Measurements from ENCODE around the gene TAGLN3.

The TAGLN3 gene

DNA sequence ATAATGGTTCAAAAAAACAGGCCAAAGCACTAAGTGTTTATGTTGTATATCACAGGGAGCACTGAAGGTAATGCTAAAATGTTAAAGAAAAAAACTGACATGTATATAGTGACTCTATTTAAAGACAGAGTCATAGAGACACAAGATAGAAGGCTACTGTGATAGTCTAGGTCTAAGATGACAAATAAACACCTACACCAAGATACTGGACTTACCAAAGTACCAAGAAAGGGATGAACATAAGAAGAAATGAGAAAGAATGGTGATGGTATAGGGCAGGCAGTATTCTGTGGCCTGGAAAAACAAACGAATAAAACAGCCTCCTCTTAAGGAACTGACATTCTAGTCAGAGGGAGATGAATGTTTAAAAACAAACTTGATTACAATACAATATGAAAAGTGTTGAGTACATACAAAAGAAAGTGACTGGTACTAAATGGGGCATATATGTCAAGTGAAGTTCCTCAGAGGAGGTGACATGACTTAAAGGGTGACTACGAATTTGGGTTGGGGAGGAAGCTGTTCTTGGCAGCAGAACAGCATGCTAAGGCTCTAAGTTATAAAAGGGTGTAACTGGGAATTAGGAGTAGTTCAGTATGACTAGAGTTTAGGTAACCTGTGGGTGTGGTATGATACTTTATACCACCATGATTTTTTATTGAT, 14.0 kb upstream of the TAGLN3 start:
- no peaks in the 10 kb centered on the region for H3K27me3 ChIP-seq (ENCODE audit: insufficient read depth, low read length)
- no peak overlapping the region for H3K4me3 ChIP-seq (ENCODE audit: low read length)
- H3K36me3 ChIP-seq (ENCODE audit: insufficient read depth, low read length) = peaks cover 63% of the 10 kb centered on the region
- no peak overlapping the region for H2AFZ ChIP-seq (ENCODE audit: low read depth, low read length)
- no peaks in the 10 kb centered on the region for H3K9me3 ChIP-seq (ENCODE audit: low read length)
- H3K4me1 ChIP-seq (ENCODE audit: insufficient read depth, low read length) = peaks cover 24% of the 10 kb centered on the region

DNA sequence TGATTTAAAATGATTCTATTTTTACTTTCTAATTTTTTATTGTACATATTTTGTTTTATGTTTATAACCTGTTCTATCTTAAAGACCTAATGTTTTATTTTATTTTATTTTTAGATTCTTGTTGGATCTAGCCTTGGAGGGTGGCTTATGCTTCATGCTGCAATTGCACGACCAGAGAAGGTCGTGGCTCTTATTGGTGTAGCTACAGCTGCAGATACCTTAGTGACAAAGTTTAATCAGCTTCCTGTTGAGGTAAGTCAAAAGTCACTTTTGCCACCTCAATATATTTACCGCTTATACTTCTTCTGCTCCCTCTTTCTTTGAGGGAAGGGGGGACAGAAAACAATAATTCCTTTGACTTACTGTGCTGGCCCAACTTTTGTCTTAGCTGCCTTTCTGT, 11.9 kb upstream of the TAGLN3 start:
- Histone ChIP-seq H3K36me3 (ENCODE audit: insufficient read depth, low read length) (peaks cover 76% of the 10 kb centered on the region), H3K4me3 (ENCODE audit: low read length) (no peak overlapping the region), H2AFZ (ENCODE audit: low read depth, low read length) (no peak overlapping the region), H3K9me3 (ENCODE audit: low read length) (peaks cover 1% of the 10 kb centered on the region), H3K4me1 (ENCODE audit: insufficient read depth, low read length) (peaks cover 11% of the 10 kb centered on the region), H3K27me3 (ENCODE audit: insufficient read depth, low read length) (no peaks in the 10 kb centered on the region)

DNA sequence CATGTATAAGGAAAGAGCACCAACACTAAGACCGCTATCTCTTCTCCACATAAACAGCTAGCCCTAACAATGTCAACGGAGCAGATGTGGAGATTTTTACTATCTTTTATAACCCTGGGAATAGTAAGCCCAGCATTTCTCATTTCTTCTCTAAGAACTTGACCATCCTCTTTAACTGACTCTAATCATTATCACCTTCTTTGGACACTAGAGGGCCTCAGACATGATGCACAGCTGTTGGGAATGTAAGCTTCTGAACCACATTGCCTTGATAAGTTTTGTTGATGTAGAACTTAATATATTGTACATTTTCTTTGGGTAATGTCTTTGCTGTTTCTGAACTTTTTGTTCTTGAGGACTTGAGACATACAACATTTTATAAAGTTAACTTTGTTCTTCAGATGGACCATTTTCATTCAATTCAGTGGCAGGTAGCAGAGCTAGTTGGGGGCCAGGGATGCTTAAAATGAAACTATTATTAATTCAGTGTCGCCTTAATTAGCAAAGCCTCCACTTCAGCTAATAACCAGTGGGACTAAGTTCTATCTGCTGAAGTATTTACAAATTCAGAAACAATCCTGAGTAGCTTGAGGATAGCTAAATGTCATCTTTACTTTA, 9.6 kb upstream of the TAGLN3 start:
- H3K36me3 ChIP-seq (ENCODE audit: insufficient read depth, low read length) = peaks cover 74% of the 10 kb centered on the region

DNA sequence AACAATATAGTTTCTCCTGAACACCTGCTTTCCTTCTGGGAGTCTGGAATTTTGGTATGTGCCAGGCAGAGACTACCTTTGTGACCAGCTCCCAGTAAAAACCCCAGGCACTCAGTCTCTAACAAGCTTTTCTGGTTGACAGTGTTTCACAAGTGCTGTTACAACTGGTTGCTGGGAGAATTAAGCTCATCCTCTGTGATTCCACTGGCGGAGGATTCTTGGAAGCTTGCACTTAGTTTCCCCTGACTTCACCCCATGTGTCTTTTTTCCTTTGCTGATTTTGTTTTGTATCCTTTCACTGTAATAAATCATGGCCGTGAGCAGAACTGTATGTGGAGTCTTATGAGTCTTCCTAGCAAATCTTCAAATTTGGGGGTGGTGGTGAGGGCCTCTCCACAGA, 5.7 kb upstream of the TAGLN3 start:
- H3K4me1 ChIP-seq (ENCODE audit: insufficient read depth, low read length) = peaks cover 30% of the 10 kb centered on the region
- H3K9me3 ChIP-seq (ENCODE audit: low read length) = peaks cover 1% of the 10 kb centered on the region
- H3K27me3 ChIP-seq (ENCODE audit: insufficient read depth, low read length) = no peaks in the 10 kb centered on the region
- no peak overlapping the region for H3K4me3 ChIP-seq (ENCODE audit: low read length)
- H3K36me3 ChIP-seq (ENCODE audit: insufficient read depth, low read length) = peaks cover 39% of the 10 kb centered on the region
- H2AFZ ChIP-seq (ENCODE audit: low read depth, low read length) = no peak overlapping the region

More for the DNA sequence above, 9.6 kb upstream of the TAGLN3 start:
- H3K9me3 ChIP-seq (ENCODE audit: low read length) = peaks cover 1% of the 10 kb centered on the region
- H3K4me1 ChIP-seq (ENCODE audit: insufficient read depth, low read length) = peaks cover 18% of the 10 kb centered on the region
- no peak overlapping the region for H2AFZ ChIP-seq (ENCODE audit: low read depth, low read length)
- no peak overlapping the region for H3K4me3 ChIP-seq (ENCODE audit: low read length)
- H3K27me3 ChIP-seq (ENCODE audit: insufficient read depth, low read length) = no peaks in the 10 kb centered on the region

DNA sequence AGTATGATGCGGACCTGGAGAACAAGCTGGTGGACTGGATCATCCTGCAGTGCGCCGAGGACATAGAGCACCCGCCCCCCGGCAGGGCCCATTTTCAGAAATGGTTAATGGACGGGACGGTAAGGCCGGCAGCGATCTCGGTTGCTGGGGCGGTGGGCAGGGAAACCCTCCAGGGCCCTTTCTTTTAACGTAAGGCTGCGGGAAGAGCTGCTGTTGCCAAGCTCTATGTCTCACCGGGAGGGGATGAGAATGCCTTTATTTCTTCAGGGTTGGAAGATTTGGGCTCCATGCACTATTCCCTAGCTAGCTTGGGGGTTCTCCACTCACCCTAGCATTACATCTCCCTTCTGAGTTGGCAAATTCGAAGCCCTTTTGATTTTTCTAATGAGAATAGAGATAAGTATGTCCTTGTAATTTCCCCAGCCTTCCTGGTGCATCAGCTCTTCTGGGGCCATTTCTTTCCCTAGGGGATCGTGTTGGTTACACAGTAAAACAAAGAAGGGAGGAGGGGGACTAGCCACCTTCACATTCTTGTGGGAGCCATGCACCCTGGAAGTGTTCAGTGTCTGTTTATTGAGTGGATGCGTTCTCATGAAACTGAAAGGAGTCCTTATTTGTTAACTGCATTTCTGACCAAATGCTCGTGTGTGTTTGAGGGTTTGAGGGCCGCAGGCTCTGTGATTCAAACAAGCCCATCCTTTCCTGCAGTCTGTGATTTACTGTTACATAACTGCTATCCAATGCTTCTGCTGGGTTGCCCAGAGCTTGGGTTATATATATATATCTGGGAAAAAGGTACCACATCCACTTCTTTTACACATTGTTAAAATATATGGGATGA, 982 bp downstream of the TAGLN3 start:
- Histone ChIP-seq H3K27me3 (ENCODE audit: insufficient read depth, low read length) (no peaks in the 10 kb centered on the region), H3K36me3 (ENCODE audit: insufficient read depth, low read length) (peaks cover 42% of the 10 kb centered on the region), H3K4me1 (ENCODE audit: insufficient read depth, low read length) (peaks cover 56% of the 10 kb centered on the region), H2AFZ (ENCODE audit: low read depth, low read length) (no peak overlapping the region), H3K4me3 (ENCODE audit: low read length) (peak overlapping the region; percentile 84), H3K9me3 (ENCODE audit: low read length) (no peaks in the 10 kb centered on the region)

DNA sequence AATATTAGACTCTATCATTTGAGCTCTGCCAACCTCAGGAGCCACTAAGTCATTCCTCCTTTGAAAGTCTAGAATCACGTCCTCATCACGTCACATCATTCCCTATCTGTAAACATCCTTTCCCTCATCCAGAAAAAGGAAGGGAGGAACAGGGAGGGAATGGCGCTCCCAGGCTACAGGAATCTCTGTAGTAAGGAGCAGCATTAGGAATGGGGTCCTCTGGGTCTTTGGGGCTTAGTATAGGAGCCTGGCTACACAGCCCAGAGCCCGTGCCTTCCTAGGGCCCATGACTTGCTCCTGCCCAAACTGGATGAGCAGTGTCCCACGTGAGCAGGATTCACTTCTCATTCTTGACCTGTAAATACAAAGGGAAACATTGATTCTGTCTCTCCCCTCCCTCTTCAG, 1.6 kb downstream of the TAGLN3 start:
- Histone ChIP-seq H3K27me3 (ENCODE audit: insufficient read depth, low read length) (no peaks in the 10 kb centered on the region), H2AFZ (ENCODE audit: low read depth, low read length) (no peak overlapping the region), H3K36me3 (ENCODE audit: insufficient read depth, low read length) (peaks cover 49% of the 10 kb centered on the region), H3K4me1 (ENCODE audit: insufficient read depth, low read length) (peaks cover 57% of the 10 kb centered on the region), H3K9me3 (ENCODE audit: low read length) (no peaks in the 10 kb centered on the region), H3K4me3 (ENCODE audit: low read length) (peak overlapping the region; percentile 84)

DNA sequence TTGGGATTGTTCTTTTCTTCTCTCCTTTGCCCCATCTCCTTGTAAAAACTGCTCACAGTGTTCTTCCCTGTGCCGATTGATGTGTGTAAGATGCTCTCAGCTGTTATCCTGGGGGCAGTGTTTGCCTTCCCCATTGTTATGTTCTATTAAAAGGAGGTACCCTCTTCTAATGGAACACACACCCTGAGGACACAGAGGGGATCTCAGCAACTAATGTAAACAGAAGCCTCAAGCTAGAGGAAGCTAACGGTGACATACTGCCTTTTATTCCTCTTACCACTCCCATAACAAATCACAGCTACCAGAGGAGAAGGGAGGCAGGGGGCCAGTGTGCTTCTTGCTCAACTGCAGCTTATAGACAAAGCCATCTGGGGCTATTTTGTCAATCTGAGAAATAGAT, 2.2 kb downstream of the TAGLN3 start:
- H3K36me3 ChIP-seq (ENCODE audit: insufficient read depth, low read length) = peaks cover 52% of the 10 kb centered on the region
- no peaks in the 10 kb centered on the region for H3K27me3 ChIP-seq (ENCODE audit: insufficient read depth, low read length)
- no peak overlapping the region for H2AFZ ChIP-seq (ENCODE audit: low read depth, low read length)
- H3K4me3 ChIP-seq (ENCODE audit: low read length) = peak overlapping the region; percentile 84
- peaks cover 57% of the 10 kb centered on the region for H3K4me1 ChIP-seq (ENCODE audit: insufficient read depth, low read length)
- no peaks in the 10 kb centered on the region for H3K9me3 ChIP-seq (ENCODE audit: low read length)

DNA sequence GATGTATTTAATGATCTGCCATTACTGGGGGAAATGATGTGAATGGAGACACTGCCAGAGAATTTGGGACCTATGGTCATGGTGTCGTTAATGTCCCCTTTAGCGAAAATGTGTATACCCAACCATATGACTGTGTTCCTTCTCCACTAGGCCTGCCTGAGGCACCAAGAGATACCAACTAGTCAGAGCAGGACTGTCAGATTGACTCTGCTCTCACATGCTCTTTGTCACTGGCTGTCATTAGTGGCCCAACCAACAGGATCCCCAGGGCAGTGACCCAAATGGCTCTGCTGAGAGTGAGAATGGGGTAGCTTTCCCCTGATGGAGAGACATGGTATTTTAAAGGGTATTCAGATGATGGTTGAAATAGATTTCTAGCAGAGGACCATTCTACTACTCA, 2.8 kb downstream of the TAGLN3 start:
- Histone ChIP-seq H3K27me3 (ENCODE audit: insufficient read depth, low read length) (no peaks in the 10 kb centered on the region), H2AFZ (ENCODE audit: low read depth, low read length) (no peak overlapping the region), H3K9me3 (ENCODE audit: low read length) (no peaks in the 10 kb centered on the region), H3K36me3 (ENCODE audit: insufficient read depth, low read length) (peaks cover 58% of the 10 kb centered on the region), H3K4me3 (ENCODE audit: low read length) (peak overlapping the region; percentile 84), H3K4me1 (ENCODE audit: insufficient read depth, low read length) (peaks cover 57% of the 10 kb centered on the region)

DNA sequence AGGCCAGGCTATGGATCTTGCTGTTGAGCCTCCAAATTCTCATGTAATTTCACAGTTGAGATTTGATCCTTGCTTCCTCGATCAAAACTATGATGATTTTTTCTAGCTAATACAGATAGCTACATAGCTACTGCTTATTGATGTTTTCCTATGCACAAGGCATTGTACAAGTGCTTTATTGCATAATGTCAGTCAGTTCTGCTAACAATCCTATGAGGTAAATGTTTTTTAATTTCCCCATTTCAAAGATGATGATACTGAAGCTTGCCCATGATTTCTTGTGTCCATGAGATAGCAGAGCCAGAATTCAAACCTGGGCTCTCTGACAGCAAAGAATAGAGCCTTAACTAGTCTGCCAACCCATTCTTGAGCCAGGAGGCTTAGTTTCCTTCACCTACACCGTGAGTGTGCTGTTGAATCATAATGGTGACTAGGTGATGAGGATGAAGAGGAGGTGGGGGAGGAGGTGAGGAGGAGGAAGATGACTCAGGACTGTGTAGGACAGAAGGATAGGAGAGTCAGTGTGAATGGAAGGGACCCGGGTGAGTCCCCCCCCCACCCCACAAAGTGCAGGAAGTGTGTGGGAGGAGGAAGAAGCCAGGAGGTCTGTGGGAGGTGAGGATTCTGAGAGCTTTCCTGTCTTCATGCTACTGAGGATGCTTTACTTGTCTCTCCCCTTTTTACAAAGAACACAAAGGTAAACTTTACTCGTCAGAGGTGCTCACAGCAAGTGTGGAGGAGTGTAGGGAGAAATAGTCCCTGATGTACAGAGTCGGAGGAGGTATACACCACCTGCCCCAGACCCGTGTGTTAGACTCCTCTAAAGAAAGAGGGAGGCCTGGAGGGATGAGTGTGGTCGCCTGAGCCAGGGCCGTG, 3.6 kb downstream of the TAGLN3 start:
- Histone ChIP-seq H2AFZ (ENCODE audit: low read depth, low read length) (no peak overlapping the region), H3K36me3 (ENCODE audit: insufficient read depth, low read length) (peaks cover 66% of the 10 kb centered on the region), H3K27me3 (ENCODE audit: insufficient read depth, low read length) (no peaks in the 10 kb centered on the region), H3K4me3 (ENCODE audit: low read length) (peak overlapping the region; percentile 84), H3K9me3 (ENCODE audit: low read length) (no peaks in the 10 kb centered on the region), H3K4me1 (ENCODE audit: insufficient read depth, low read length) (peaks cover 52% of the 10 kb centered on the region)

DNA sequence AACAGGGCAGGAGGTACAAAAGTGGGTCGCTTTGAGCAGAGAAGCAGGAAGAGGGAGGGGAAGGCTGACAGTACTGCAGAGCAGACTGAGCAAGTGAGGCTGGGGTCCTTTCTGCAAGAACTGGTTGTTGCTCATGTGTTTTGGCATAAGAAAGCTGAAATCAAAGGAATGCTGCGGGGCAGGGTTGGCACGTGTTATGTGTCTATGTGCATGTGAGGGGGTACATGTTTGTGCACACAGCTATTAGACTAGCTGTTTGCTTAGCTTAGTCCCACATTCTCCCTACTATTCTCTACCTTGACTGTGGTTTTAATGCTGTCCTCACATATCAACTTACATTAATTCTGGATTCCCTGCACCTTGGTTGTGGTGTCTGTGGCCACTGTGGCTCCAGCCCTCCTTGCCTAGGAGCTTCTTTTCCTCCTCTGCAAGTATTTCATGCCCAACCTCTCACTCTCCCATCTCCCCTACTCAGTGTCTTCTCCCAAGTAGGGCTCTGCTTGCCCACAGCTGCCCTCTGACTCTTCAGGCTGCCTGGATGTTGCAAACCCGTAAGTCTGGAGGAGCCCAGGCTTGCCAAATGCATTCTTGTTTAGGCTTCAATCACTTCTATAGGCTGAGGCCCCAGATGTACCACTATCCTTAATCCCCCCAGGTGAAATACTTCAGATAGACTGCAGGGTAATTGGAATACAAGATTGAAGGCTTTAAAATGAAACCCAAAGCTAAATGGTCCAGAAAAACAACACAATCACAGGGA, 4.8 kb downstream of the TAGLN3 start:
- H3K27me3 ChIP-seq (ENCODE audit: insufficient read depth, low read length) = no peaks in the 10 kb centered on the region
- H3K4me3 ChIP-seq (ENCODE audit: low read length) = no peak overlapping the region
- H3K36me3 ChIP-seq (ENCODE audit: insufficient read depth, low read length) = peaks cover 78% of the 10 kb centered on the region
- H3K4me1 ChIP-seq (ENCODE audit: insufficient read depth, low read length) = peaks cover 49% of the 10 kb centered on the region
- H2AFZ ChIP-seq (ENCODE audit: low read depth, low read length) = no peak overlapping the region
- H3K9me3 ChIP-seq (ENCODE audit: low read length) = no peaks in the 10 kb centered on the region

DNA sequence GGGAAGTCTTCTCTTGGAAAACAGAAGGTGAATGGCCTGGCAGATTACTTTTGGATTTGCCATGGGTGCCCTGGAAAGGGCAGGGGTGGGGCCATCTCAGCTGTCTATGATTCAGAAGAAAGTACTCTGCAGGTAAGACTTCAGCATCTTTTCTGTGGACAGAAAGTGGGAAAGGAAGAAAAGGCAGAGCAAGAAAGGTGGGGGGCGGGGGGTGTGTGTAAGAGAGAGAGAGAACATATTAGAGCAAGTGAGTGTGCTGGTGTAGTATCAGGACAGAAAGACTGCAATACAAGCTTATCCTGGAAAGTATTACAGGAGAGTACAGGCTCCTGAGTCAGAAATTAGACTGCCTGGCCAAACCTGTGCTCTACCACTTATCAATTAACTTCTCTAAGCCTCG, 5.5 kb downstream of the TAGLN3 start:
- peaks cover 85% of the 10 kb centered on the region for H3K36me3 ChIP-seq (ENCODE audit: insufficient read depth, low read length)
- H3K4me1 ChIP-seq (ENCODE audit: insufficient read depth, low read length) = peaks cover 53% of the 10 kb centered on the region
- no peak overlapping the region for H3K4me3 ChIP-seq (ENCODE audit: low read length)
- no peaks in the 10 kb centered on the region for H3K9me3 ChIP-seq (ENCODE audit: low read length)
- H2AFZ ChIP-seq (ENCODE audit: low read depth, low read length) = no peak overlapping the region
- H3K27me3 ChIP-seq (ENCODE audit: insufficient read depth, low read length) = no peaks in the 10 kb centered on the region

DNA sequence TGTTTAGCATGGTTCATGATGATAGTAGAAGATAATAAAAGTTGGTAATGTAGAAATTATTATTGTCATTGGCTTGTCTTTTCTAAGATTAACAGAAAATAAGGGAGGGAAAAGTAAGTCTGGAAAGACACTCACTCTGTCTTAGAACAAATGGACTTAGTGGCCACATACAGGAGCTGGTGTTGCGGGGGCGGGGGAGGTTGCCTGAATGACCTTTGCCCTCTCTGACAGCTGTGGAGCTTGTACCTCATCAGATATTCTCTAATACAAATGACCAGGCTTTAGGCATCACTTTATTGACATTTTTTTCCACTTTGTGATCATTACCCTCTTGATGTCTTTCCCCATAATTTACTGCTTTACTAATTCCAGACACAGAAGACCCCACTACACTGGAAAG, 5.9 kb downstream of the TAGLN3 start:
- H3K27me3 ChIP-seq (ENCODE audit: insufficient read depth, low read length) = no peaks in the 10 kb centered on the region
- H2AFZ ChIP-seq (ENCODE audit: low read depth, low read length) = no peak overlapping the region
- H3K4me1 ChIP-seq (ENCODE audit: insufficient read depth, low read length) = peaks cover 56% of the 10 kb centered on the region
- peaks cover 89% of the 10 kb centered on the region for H3K36me3 ChIP-seq (ENCODE audit: insufficient read depth, low read length)
- H3K9me3 ChIP-seq (ENCODE audit: low read length) = no peaks in the 10 kb centered on the region
- no peak overlapping the region for H3K4me3 ChIP-seq (ENCODE audit: low read length)
